Measurements from ENCODE around the gene ZMYND15. TPM values are rescaled to one million over a fixed set of nuclear protein-coding genes. Genes with fewer than 3 reads are reported as not detected.
A peak's percentile ranks its signal among the peaks of the same experiment; 100 is the strongest.
"Not testable (repeated sequence)": the region's sequence is repeated elsewhere in the genome, so short reads cannot be mapped to it uniquely, and the experiment has no call there.

Gene ZMYND15
- total and polyA plus RNA-seq, 2 donors (not counting 1 experiment from before 2014, with no cell fraction given): under 0.01 to 0.11 TPM

DNA sequence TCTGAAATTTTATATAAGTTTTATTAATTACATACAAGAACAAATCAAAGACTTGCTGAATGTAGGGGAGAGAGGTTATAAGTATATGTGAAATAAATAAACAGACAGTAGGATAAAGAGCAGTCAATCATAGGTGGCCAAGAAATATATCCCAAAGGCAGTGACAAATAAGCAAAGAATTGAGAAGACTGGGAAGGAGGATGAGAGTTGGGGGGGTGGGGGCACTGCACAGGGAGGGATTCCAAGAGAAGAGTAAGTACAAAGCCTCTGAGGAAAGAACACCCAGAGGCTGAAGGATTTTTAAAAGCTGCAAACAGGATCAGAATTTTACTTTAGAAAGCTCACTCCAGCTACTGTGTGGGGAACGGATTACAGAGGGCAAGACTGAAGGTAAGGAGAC, 38.5 kb upstream of the ZMYND15 start:
- Histone ChIP-seq H3K36me3 (ENCODE audit: control insufficient read depth, insufficient read depth, low read length) (no peaks in the 10 kb centered on the region), H3K4me3 (replicated peaks in 1 of 4; ENCODE audit: control extremely low read depth in 1 of 4, insufficient read depth in 1 of 4, low read depth in 3 of 4, low read length in 4 of 4) (no peak overlapping the region), H3K27me3 (ENCODE audit: control insufficient read depth, insufficient read depth, low read length) (no peaks in the 10 kb centered on the region), H3K9ac (ENCODE audit: insufficient read depth, low read length) (no peak overlapping the region), H4K20me1 (ENCODE audit: control insufficient read depth, extremely low read depth, insufficient read depth, low read length) (no peaks in the 10 kb centered on the region), H3K27ac (ENCODE audit: insufficient read depth, low read length) (no peak overlapping the region), H3K4me1 (ENCODE audit: control insufficient read depth, extremely low read depth, insufficient read depth, low read length) (peaks cover 5% of the 10 kb centered on the region), H3K9me3 (ENCODE audit: control insufficient read depth, insufficient read depth, low read depth, low read length) (no peaks in the 10 kb centered on the region), H3K79me2 (ENCODE audit: control insufficient read depth, insufficient read depth, low read length) (peaks cover 15% of the 10 kb centered on the region), H2AFZ (ENCODE audit: low read length) (no peak overlapping the region), H3K4me2 (ENCODE audit: extremely low read depth, insufficient read depth, low read length) (no peak overlapping the region)
- TF ChIP-seq EZH2 (IDR thresholded peaks at IDR 0.05; ENCODE audit: low read length, missing control alignments): no peak
- TF ChIP-seq, protein P1, sequence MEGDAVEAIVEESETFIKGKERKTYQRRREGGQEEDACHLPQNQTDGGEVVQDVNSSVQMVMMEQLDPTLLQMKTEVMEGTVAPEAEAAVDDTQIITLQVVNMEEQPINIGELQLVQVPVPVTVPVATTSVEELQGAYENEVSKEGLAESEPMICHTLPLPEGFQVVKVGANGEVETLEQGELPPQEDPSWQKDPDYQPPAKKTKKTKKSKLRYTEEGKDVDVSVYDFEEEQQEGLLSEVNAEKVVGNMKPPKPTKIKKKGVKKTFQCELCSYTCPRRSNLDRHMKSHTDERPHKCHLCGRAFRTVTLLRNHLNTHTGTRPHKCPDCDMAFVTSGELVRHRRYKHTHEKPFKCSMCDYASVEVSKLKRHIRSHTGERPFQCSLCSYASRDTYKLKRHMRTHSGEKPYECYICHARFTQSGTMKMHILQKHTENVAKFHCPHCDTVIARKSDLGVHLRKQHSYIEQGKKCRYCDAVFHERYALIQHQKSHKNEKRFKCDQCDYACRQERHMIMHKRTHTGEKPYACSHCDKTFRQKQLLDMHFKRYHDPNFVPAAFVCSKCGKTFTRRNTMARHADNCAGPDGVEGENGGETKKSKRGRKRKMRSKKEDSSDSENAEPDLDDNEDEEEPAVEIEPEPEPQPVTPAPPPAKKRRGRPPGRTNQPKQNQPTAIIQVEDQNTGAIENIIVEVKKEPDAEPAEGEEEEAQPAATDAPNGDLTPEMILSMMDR (conservative IDR thresholded peaks at IDR 0.05 in 1 of 2, IDR thresholded peaks at IDR 0.05 in 1 of 2; ENCODE audit: low read depth in 1 of 2, low read length in 2 of 2): no peak
- DNase-seq (ENCODE audit: low read depth in 2 of 2): no peak

DNA sequence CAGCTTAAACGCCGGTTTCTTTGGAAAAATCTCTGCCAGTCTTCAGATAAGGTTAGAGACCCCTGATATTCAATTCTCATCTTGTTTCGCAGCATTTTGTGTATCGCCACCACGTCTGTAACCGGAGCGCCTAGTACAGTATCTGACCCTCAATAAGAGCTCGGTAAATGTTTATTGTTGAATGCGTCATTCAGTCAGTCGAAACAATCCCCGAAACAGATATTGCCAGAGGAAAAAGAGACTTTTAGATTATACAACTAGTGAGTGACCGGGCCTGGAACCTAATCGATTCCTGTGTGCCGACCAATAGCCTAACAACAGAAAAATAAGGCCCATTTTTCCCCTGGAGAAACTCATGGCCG, 36.3 kb upstream of the ZMYND15 start:
- H3K27me3 ChIP-seq (ENCODE audit: control insufficient read depth, insufficient read depth, low read length): no peaks in the 10 kb centered on the region
- H3K27ac ChIP-seq (ENCODE audit: insufficient read depth, low read length): peak overlapping the region; percentile 80
- H4K20me1 ChIP-seq (ENCODE audit: control insufficient read depth, extremely low read depth, insufficient read depth, low read length): no peaks in the 10 kb centered on the region
- H3K9ac ChIP-seq (ENCODE audit: insufficient read depth, low read length): peak overlapping the region; percentile 87
- no peak for DNase-seq (ENCODE audit: low read depth in 2 of 2)
- peak overlapping the region; percentile 85 to 98 (median 90) for H3K4me3 ChIP-seq (replicated peaks in 1 of 4; ENCODE audit: control extremely low read depth in 1 of 4, insufficient read depth in 1 of 4, low read depth in 3 of 4, low read length in 4 of 4)
- peak overlapping the region; percentile 60 for H2AFZ ChIP-seq (ENCODE audit: low read length)
- H3K4me2 ChIP-seq (ENCODE audit: extremely low read depth, insufficient read depth, low read length): peak overlapping the region; percentile 57
- no peaks in the 10 kb centered on the region for H3K36me3 ChIP-seq (ENCODE audit: control insufficient read depth, insufficient read depth, low read length)
- no peak for TF ChIP-seq EZH2 (IDR thresholded peaks at IDR 0.05; ENCODE audit: low read length, missing control alignments)
- TF ChIP-seq, protein P1 (conservative IDR thresholded peaks at IDR 0.05 in 1 of 2, IDR thresholded peaks at IDR 0.05 in 1 of 2; ENCODE audit: low read depth in 1 of 2, low read length in 2 of 2): no peak
- peaks cover 12% of the 10 kb centered on the region for H3K79me2 ChIP-seq (ENCODE audit: control insufficient read depth, insufficient read depth, low read length)
- no peaks in the 10 kb centered on the region for H3K9me3 ChIP-seq (ENCODE audit: control insufficient read depth, insufficient read depth, low read depth, low read length)
- H3K4me1 ChIP-seq (ENCODE audit: control insufficient read depth, extremely low read depth, insufficient read depth, low read length): peaks cover 6% of the 10 kb centered on the region

DNA sequence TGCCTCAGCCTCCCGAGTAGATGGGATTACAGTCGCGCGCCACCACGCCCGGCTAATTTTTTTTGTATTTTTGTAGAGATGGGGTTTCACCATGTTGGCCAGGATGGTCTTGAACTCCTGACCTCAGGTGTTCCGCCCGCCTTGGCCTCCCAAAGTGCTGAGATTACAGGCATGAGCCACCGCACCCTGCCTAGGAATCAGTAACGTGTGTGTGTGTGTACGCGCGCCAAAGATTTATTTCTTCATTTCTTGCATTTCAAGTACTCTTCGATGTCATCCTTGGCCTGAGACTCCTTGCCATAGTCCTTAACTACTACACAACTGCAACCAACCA, 35.1 kb upstream of the ZMYND15 start:
- not testable (repeated sequence) for H3K9ac ChIP-seq (ENCODE audit: insufficient read depth, low read length); H3K4me2 ChIP-seq (ENCODE audit: extremely low read depth, insufficient read depth, low read length); DNase-seq (ENCODE audit: low read depth in 2 of 2)

More for the DNA sequence above, 35.1 kb upstream of the ZMYND15 start:
- H3K27me3 ChIP-seq (ENCODE audit: control insufficient read depth, insufficient read depth, low read length); H2AFZ ChIP-seq (ENCODE audit: low read length); H4K20me1 ChIP-seq (ENCODE audit: control insufficient read depth, extremely low read depth, insufficient read depth, low read length); H3K4me1 ChIP-seq (ENCODE audit: control insufficient read depth, extremely low read depth, insufficient read depth, low read length); H3K36me3 ChIP-seq (ENCODE audit: control insufficient read depth, insufficient read depth, low read length); H3K9me3 ChIP-seq (ENCODE audit: control insufficient read depth, insufficient read depth, low read depth, low read length): not testable (repeated sequence)
- H3K27ac ChIP-seq (ENCODE audit: insufficient read depth, low read length): peak overlapping the region; percentile 80
- H3K79me2 ChIP-seq (ENCODE audit: control insufficient read depth, insufficient read depth, low read length): peaks cover 12% of the 10 kb centered on the region
- peak overlapping the region; percentile 85 to 98 (median 90) for H3K4me3 ChIP-seq (replicated peaks in 1 of 4; ENCODE audit: control extremely low read depth in 1 of 4, insufficient read depth in 1 of 4, low read depth in 3 of 4, low read length in 4 of 4)

Measured in fibroblast of lung (primary cell).